ENCODE results near the gene EXOSC1.

DNA sequence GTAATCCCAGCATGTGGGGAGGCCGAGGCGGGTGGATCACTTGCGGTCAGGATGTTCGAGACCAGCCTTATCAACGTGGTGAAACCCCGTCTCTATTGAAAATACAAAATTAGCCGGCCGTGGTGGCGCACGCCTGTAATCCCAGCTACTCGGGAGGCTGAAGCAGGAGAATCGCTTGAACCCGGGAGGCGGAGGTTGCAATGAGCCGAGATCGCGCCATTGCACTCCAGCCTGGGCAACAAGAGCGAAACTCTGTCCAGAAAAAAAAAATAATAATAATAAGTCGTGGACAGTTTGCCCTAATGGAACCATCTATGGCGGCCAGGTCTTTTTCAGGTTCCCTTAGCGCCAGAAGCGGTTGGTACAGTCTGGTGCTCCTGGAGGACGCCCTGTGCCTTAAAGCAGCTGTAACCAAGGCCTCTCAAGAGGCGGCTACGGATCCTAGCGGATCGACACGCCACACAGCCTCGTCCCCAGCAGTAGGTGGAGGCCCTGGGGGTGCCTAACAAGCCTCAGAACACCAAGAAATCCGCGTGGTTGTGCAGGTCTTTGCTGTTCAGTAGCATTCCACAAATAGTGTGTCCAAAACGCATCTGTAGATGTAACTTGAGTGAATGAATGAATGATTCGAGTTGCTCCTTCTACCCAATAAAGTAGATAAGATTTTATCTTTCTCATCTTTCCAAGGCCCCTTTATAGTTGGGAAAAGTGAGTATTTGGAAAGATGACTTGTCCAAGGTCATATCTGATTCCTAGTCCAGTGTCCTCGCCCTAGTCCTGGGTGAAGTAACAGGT, 18.8 kb downstream of the EXOSC1 start:
- TF ChIP-seq, protein P1, sequence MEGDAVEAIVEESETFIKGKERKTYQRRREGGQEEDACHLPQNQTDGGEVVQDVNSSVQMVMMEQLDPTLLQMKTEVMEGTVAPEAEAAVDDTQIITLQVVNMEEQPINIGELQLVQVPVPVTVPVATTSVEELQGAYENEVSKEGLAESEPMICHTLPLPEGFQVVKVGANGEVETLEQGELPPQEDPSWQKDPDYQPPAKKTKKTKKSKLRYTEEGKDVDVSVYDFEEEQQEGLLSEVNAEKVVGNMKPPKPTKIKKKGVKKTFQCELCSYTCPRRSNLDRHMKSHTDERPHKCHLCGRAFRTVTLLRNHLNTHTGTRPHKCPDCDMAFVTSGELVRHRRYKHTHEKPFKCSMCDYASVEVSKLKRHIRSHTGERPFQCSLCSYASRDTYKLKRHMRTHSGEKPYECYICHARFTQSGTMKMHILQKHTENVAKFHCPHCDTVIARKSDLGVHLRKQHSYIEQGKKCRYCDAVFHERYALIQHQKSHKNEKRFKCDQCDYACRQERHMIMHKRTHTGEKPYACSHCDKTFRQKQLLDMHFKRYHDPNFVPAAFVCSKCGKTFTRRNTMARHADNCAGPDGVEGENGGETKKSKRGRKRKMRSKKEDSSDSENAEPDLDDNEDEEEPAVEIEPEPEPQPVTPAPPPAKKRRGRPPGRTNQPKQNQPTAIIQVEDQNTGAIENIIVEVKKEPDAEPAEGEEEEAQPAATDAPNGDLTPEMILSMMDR (IDR thresholded peaks at IDR 0.05): no peak
- TF ChIP-seq POLR2AphosphoS5 (IDR thresholded peaks at IDR 0.05) (no peak), POLR2A (IDR thresholded peaks at IDR 0.05) (no peak)
